ENCODE measurements around the gene DES. TPM values are rescaled to one million over a fixed set of nuclear protein-coding genes. Genes with fewer than 3 reads are reported as not detected.

DES gene
- total and polyA plus RNA-seq, 8 donors, result 8.7 to 101 (median 28.5) TPM

GRCh38 chr2:219474285-219475060 lies 56.3 kb downstream of the DES start:
- Histone ChIP-seq H3K27ac (no peak overlapping the region), H3K4me1 (no peaks in the 10 kb centered on the region), H3K9me3 (no peaks in the 10 kb centered on the region), H3K4me3 (no peak overlapping the region), H3K27me3 (peaks cover 0 to 44% of the 10 kb centered on the region in 2 donors), H3K36me3 (no peaks in the 10 kb centered on the region)
- TF ChIP-seq CTCF (IDR thresholded peaks at IDR 0.05), result no peak
- DNase-seq (peak in 1 of 4 donors; percentile 8), ATAC-seq (no peak)
- intact Hi-C loops (cut with DNase I), result loop anchor here in 1 of 2 donors (5.0 kb wide), 1 partner anchor 53 kb away; no protein-coding TSS in a partner anchor

- TF ChIP-seq CTCF (IDR thresholded peaks at IDR 0.05), result no peak
- Histone ChIP-seq H3K4me1 (no peaks in the 10 kb centered on the region), H3K27ac (no peak overlapping the region), H3K36me3 (no peaks in the 10 kb centered on the region), H3K27me3 (peaks cover 0 to 51% of the 10 kb centered on the region in 2 donors), H3K9me3 (no peaks in the 10 kb centered on the region), H3K4me3 (no peak overlapping the region)
- DNase-seq (peak in 1 of 4 donors; percentile 5), ATAC-seq (peak; percentile 11)
- intact Hi-C loops (cut with DNase I), result loop anchor here in 1 of 2 donors (5.0 kb wide), 1 partner anchor 52 kb away; no protein-coding TSS in a partner anchor
Observed at GRCh38 chr2:219475278-219475677, 57.1 kb downstream of the DES start.

GRCh38 chr2:219475697-219476651 lies 57.8 kb downstream of the DES start:
- Histone ChIP-seq H3K4me1 (no peaks in the 10 kb centered on the region), H3K27me3 (peaks cover 0 to 55% of the 10 kb centered on the region in 2 donors), H3K9me3 (no peaks in the 10 kb centered on the region), H3K27ac (no peak overlapping the region), H3K4me3 (no peak overlapping the region), H3K36me3 (no peaks in the 10 kb centered on the region)
- intact Hi-C loops (cut with DNase I), result loop anchor here in 1 of 2 donors (5.0 kb wide), 1 partner anchor 51 kb away; no protein-coding TSS in a partner anchor
- peak; percentile 51 to 90 (median 67) for DNase-seq
- peak; percentile 84 to 86 for TF ChIP-seq CTCF (IDR thresholded peaks at IDR 0.05)
- peak; percentile 92 for ATAC-seq

Other genes with a start within 250 kb of the DES start
- gene SLC23A3, start 248.3 kb upstream of the DES start, total RNA-seq, result 1 to 10 TPM; 3.8 to 4.4 TPM
- 1 to 10 TPM; 2.6 to 5.5 (median 4.3) TPM for gene SLC23A3, start 248.3 kb upstream of the DES start, polyA plus RNA-seq (ENCODE audit: insufficient read length in 6 of 6)
- gene CNPPD1, start 241.5 kb upstream of the DES start, total RNA-seq, result 10 to 100 TPM; 59.0 to 68.2 TPM
- 10 to 100 TPM; 34.6 to 42.7 (median 40.7) TPM for gene CNPPD1, start 241.5 kb upstream of the DES start, polyA plus RNA-seq (ENCODE audit: insufficient read length in 6 of 6)
- gene RETREG2, start 240.1 kb upstream of the DES start, total RNA-seq, result 10 to 100 TPM; 84.6 to 85.4 TPM
- 10 to 100 TPM; 75.0 to 86.6 (median 81.7) TPM for gene RETREG2, start 240.1 kb upstream of the DES start, polyA plus RNA-seq (ENCODE audit: insufficient read length in 6 of 6)
- gene ZFAND2B, start 211.6 kb upstream of the DES start, total RNA-seq, result 10 to 100 TPM; 28.5 to 40.8 TPM
- 10 to 100 TPM; 26.3 to 41.8 (median 36.0) TPM for gene ZFAND2B, start 211.6 kb upstream of the DES start, polyA plus RNA-seq (ENCODE audit: insufficient read length in 6 of 6)
- gene ABCB6, start 199.4 kb upstream of the DES start, total RNA-seq, result 10 to 100 TPM; 24.3 to 45.3 TPM
- gene ABCB6, start 199.4 kb upstream of the DES start, polyA plus RNA-seq (ENCODE audit: insufficient read length in 6 of 6), result 10 to 100 TPM; 23.2 to 45.3 (median 30.1) TPM
- gene ATG9A, start 188.7 kb upstream of the DES start, total RNA-seq, result 10 to 100 TPM; 53.6 to 58.9 TPM
- 10 to 100 TPM; 43.1 to 52.6 (median 47.0) TPM for gene ATG9A, start 188.7 kb upstream of the DES start, polyA plus RNA-seq (ENCODE audit: insufficient read length in 6 of 6)
- 10 to 100 TPM; 34.5 to 36.5 TPM for gene ANKZF1, start 188.6 kb upstream of the DES start, total RNA-seq
- gene ANKZF1, start 188.6 kb upstream of the DES start, polyA plus RNA-seq (ENCODE audit: insufficient read length in 6 of 6), result 10 to 100 TPM; 54.7 to 85.5 (median 80.0) TPM
- gene GLB1L, start 172.9 kb upstream of the DES start, total RNA-seq, result 10 to 100 TPM in 1 of 2 donors, 1 to 10 TPM in 1; 9.9 to 11.9 TPM
- gene GLB1L, start 172.9 kb upstream of the DES start, polyA plus RNA-seq (ENCODE audit: insufficient read length in 6 of 6), result 10 to 100 TPM; 14.6 to 17.9 (median 16.6) TPM
- gene STK16, start 172.9 kb upstream of the DES start, total RNA-seq, result 10 to 100 TPM; 23.9 to 26.3 TPM
- gene STK16, start 172.9 kb upstream of the DES start, polyA plus RNA-seq (ENCODE audit: insufficient read length in 6 of 6), result 10 to 100 TPM; 30.9 to 35.6 (median 33.2) TPM
- gene TUBA4B, start 165.1 kb upstream of the DES start, total RNA-seq, result 1 to 10 TPM in 1 of 2 donors, not detected in 1; 3.0 TPM
- 1 to 10 TPM in 5 of 6 donors, under 1 TPM in 1; 0.50 to 6.0 (median 3.7) TPM for gene TUBA4B, start 165.1 kb upstream of the DES start, polyA plus RNA-seq (ENCODE audit: insufficient read length in 6 of 6)
- gene TUBA4A, start 164.5 kb upstream of the DES start, total RNA-seq, result 10 to 100 TPM; 65.0 to 84.0 TPM
- gene TUBA4A, start 164.5 kb upstream of the DES start, polyA plus RNA-seq (ENCODE audit: insufficient read length in 6 of 6), result 10 to 100 TPM; 24.1 to 41.4 (median 36.2) TPM
- 10 to 100 TPM; 54.2 to 97.4 TPM for gene DNAJB2, start 139.0 kb upstream of the DES start, total RNA-seq
- gene DNAJB2, start 139.0 kb upstream of the DES start, polyA plus RNA-seq (ENCODE audit: insufficient read length in 6 of 6), result 10 to 100 TPM; 58.7 to 74.8 (median 63.7) TPM
- 1 to 10 TPM in 1 of 2 donors, not detected in 1; 1.4 TPM for gene PTPRN, start 109.0 kb upstream of the DES start, total RNA-seq
- 1 to 10 TPM in 1 of 6 donors, under 1 TPM in 5; 0.17 to 1.1 (median 0.79) TPM for gene PTPRN, start 109.0 kb upstream of the DES start, polyA plus RNA-seq (ENCODE audit: insufficient read length in 6 of 6)
- gene RESP18, start 85.6 kb upstream of the DES start, total RNA-seq, result not detected
- not detected for gene RESP18, start 85.6 kb upstream of the DES start, polyA plus RNA-seq (ENCODE audit: insufficient read length in 6 of 6)
- gene DNPEP, start 30.5 kb upstream of the DES start, total RNA-seq, result 10 to 100 TPM; 41.6 to 62.9 TPM
- 10 to 100 TPM; 60.6 to 86.4 (median 72.9) TPM for gene DNPEP, start 30.5 kb upstream of the DES start, polyA plus RNA-seq (ENCODE audit: insufficient read length in 6 of 6)
- gene SPEG, start 16.5 kb downstream of the DES start, total RNA-seq, result 10 to 100 TPM in 1 of 2 donors, 1 to 10 TPM in 1; 7.3 to 11.7 TPM
- gene SPEG, start 16.5 kb downstream of the DES start, polyA plus RNA-seq (ENCODE audit: insufficient read length in 6 of 6), result 10 to 100 TPM; 21.5 to 34.2 (median 29.1) TPM
- 10 to 100 TPM; 43.7 to 50.1 TPM for gene GMPPA, start 80.5 kb downstream of the DES start, total RNA-seq
- gene GMPPA, start 80.5 kb downstream of the DES start, polyA plus RNA-seq (ENCODE audit: insufficient read length in 6 of 6), result 10 to 100 TPM; 20.6 to 34.7 (median 24.0) TPM
- gene ASIC4, start 96.1 kb downstream of the DES start, total RNA-seq, result not detected
- under 1 TPM; 0.07 to 0.37 (median 0.20) TPM for gene ASIC4, start 96.1 kb downstream of the DES start, polyA plus RNA-seq (ENCODE audit: insufficient read length in 6 of 6)
- 100 to 1,000 TPM in 1 of 2 donors, 10 to 100 TPM in 1; 61.6 to 114 TPM for gene CHPF, start 125.4 kb downstream of the DES start, total RNA-seq
- 10 to 100 TPM; 18.8 to 34.9 (median 24.1) TPM for gene CHPF, start 125.4 kb downstream of the DES start, polyA plus RNA-seq (ENCODE audit: insufficient read length in 6 of 6)
- gene TMEM198, start 125.7 kb downstream of the DES start, total RNA-seq, result 1 to 10 TPM; 2.9 to 3.5 TPM
- gene TMEM198, start 125.7 kb downstream of the DES start, polyA plus RNA-seq (ENCODE audit: insufficient read length in 6 of 6), result 1 to 10 TPM; 2.4 to 4.2 (median 3.4) TPM
- 10 to 100 TPM; 43.4 to 65.0 TPM for gene OBSL1, start 153.2 kb downstream of the DES start, total RNA-seq
- gene OBSL1, start 153.2 kb downstream of the DES start, polyA plus RNA-seq (ENCODE audit: insufficient read length in 6 of 6), result 100 to 1,000 TPM; 123 to 143 (median 135) TPM
- gene INHA, start 153.9 kb downstream of the DES start, total RNA-seq, result under 1 TPM; 0.37 to 0.44 TPM
- gene INHA, start 153.9 kb downstream of the DES start, polyA plus RNA-seq (ENCODE audit: insufficient read length in 6 of 6), result 1 to 10 TPM in 4 of 6 donors, under 1 TPM in 2; 0.43 to 1.9 (median 1.1) TPM
- gene STK11IP, start 179.5 kb downstream of the DES start, total RNA-seq, result 10 to 100 TPM; 25.1 to 30.3 TPM
- gene STK11IP, start 179.5 kb downstream of the DES start, polyA plus RNA-seq (ENCODE audit: insufficient read length in 6 of 6), result 10 to 100 TPM; 24.5 to 36.6 (median 29.2) TPM
- gene SLC4A3, start 209.3 kb downstream of the DES start, total RNA-seq, result 1 to 10 TPM; 2.9 to 5.7 TPM
- 10 to 100 TPM in 4 of 6 donors, 1 to 10 TPM in 2; 8.8 to 13.3 (median 10.6) TPM for gene SLC4A3, start 209.3 kb downstream of the DES start, polyA plus RNA-seq (ENCODE audit: insufficient read length in 6 of 6)

All from left lung (tissue), 10 donors.